ENCODE data around the gene FAM120B.
"Not testable (repeated sequence)": the region's sequence is repeated elsewhere in the genome, so short reads cannot be mapped to it uniquely, and the experiment has no call there.

Gene FAM120B

DNA sequence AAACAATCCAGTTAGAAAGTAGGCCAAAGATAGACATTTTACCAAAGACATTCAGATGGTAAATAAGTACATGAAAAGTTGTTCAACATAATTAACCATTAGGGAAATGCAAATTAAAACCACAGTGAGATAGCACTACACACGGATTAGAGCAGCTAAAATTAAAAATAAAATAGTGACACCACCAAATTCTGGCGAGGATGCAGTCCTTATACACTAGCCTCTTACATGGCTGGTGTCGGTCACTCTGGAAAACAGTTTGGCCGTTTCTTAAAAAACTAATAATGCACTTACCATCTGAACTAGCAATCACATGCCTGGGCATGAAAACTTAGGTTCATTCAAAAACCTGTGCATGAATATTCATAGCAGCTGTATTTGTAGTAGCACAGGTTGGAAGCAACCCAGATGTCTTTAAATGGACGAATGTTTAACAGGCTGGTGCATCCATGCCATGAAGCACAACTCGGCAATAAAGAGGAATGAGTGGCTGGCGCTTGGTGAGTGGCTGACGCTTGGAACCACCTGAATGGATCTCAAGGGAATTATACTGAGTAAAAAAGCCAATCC, 77.0 kb downstream of the FAM120B start:
- no peak for DNase-seq (ENCODE audit: low spot score)

GRCh38 chr6:170385506-170385905, 78.9 kb downstream of the FAM120B start:
- DNase-seq (ENCODE audit: low spot score): no peak

- no peak for DNase-seq (ENCODE audit: low spot score)
Observed at GRCh38 chr6:170388113-170388512, 81.6 kb downstream of the FAM120B start.

GRCh38 chr6:170393033-170393432, 86.5 kb downstream of the FAM120B start:
- DNase-seq (ENCODE audit: low spot score): no peak

DNA sequence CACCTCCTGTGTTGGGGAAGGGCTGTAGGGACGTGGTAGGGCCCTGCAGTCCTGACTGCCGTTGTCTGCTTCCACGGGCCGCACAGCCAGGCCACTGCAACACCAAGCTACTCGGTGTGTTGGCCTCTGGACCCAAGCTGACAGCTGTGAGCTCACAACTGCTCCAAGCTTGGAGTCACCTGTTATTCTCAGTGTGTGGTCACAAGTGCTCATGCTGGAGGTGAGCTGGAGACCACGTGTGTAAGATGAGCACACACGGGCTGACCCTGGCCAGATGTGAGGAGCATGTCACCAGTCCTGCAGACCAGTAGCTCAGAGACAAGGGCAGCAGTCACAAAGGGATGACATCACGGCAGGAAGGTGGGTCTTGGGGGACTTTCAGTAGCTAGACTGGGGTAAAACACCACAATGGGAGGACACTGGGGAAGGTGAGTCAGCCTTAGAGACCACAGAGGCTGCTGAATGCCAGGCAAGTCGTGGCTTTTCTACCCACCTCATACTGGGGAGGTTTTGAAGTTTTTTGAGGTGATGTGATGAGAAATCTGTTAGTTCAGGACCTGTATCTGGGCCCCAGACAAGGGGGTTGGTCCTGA, 87.3 kb downstream of the FAM120B start:
- DNase-seq (ENCODE audit: low spot score): no peak

- DNase-seq (ENCODE audit: low spot score): no peak
Observed at GRCh38 chr6:170394980-170395379, 88.4 kb downstream of the FAM120B start.

DNA sequence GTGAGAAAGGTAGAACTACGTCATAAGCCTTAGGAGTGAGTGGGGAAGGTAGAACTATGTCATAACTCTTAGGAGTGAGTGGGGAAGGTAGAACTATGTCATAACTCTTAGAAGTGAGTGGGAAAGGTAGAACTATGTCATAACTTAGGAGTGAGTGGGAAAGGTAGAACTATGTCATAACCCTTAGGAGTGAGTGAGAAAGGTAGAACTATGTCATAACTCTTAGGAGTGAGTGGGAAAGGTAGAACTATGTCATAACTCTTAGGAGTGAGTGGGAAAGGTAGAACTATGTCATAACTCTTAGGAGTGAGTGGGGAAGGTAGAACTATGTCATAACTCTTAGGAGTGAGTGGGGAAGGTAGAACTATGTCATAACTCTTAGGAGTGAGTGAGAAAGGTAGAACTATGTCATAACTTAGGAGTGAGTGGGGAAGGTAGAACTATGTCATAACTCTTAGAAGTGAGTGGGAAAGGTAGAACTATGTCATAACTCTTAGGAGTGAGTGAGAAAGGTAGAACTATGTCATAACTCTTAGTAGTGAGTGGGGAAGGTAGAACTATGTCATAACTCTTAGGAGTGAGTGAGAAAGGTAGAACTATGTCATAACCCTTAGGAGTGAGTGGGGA, 92.3 kb downstream of the FAM120B start:
- not testable (repeated sequence) for DNase-seq (ENCODE audit: low spot score)

GRCh38 chr6:170399955-170400558, 93.5 kb downstream of the FAM120B start:
- not testable (repeated sequence) for DNase-seq (ENCODE audit: low spot score)

- no peak for DNase-seq (ENCODE audit: low spot score)
Observed at GRCh38 chr6:170402318-170403040, 95.9 kb downstream of the FAM120B start.

GRCh38 chr6:170403451-170403850, 96.9 kb downstream of the FAM120B start:
- peak; percentile 74 for DNase-seq (ENCODE audit: low spot score)

DNA sequence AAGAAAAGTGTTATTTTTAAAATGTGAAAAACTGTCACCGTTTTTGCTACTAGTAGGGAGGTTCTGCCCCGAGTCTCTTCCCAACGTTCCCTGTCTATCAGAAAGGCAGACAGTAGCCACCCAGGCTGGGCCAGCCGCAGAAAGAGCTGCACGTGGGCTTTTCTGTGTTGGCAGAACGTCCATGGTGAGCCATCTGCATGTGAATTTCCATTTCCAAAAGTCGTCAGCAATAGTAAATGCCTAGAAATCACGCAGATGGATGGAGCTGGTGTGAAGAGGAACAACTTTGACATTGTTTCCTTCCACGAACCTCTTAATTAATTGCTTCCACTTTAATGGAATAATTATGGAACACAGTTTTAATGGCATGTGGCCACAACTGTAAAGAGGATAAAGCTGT, 97.5 kb downstream of the FAM120B start:
- no peak for DNase-seq (ENCODE audit: low spot score)

GRCh38 chr6:170404697-170405096, 98.1 kb downstream of the FAM120B start:
- no peak for DNase-seq (ENCODE audit: low spot score)

DNA sequence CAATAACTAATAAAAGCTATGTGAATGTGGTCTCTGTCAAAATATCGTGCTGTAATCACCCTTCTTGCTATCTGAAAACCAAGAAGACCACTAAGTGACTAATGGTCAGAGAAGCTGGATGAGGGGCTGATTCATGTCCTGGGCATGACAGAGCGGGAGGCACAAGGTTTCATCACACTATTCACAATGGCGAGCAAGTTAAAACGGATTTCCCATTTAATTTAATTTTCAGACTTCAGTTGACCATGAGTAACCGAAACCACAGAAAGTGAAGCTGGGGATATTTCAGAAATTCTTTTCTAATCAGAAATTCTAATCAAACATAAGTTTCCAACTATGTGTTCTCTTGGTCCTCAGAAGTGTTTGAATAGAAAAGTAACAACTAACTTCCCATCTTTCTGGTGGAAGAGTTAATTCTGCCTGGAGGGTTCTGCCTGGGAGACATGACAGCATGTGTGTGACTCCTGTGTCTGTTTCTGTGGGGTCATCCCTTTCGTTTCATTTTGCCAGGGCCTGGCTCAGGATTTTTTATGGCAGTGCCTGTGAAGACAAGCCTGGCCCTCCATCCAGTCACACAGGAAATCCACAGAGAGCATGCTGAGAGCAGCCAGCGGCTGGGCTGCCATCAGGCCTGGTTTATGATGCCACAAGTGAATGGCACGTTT, 98.9 kb downstream of the FAM120B start:
- no peak for DNase-seq (ENCODE audit: low spot score)

DNA sequence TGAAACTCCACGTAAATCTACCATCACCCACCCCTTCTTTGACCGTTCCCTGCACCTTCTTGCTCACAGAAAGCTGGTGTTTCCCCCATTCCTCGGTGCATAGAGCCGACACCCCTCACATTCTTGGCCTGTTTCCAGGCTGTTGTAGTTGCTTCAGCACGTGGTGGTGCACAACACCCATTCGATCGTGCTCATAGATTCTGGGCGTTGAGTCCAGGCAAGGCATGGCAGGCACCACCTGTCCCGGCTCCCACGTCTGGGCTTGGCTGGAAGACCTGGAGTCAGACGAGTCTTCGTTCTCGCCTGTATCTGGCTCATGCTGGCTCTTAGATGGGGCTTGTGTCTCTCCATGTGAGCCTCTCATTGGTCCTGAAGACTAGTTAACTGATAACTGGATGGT, 100.6 kb downstream of the FAM120B start:
- DNase-seq (ENCODE audit: low spot score): no peak

DNA sequence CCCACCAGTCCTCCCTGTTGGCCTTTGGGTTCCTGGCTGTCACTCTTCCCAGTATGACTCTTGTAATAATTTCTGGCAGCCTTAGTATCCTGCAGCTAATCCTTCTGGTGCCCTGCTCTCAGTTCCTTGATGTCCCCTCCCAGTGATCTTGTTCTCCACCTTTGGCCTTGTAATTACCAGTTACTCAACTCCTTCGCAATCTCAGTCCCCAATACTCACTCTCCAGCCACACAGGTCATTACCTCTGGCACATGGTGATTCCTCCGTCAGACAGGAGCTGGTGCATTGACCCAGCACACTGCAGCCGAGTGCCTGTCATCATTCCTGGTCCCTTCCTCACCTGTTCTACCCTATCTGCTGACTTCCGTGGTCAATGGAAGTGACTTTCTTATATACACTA, 101.4 kb downstream of the FAM120B start:
- no peak for DNase-seq (ENCODE audit: low spot score)

- DNase-seq (ENCODE audit: low spot score): not testable (repeated sequence)
Observed at GRCh38 chr6:170409746-170410145, 103.2 kb downstream of the FAM120B start.

DNA sequence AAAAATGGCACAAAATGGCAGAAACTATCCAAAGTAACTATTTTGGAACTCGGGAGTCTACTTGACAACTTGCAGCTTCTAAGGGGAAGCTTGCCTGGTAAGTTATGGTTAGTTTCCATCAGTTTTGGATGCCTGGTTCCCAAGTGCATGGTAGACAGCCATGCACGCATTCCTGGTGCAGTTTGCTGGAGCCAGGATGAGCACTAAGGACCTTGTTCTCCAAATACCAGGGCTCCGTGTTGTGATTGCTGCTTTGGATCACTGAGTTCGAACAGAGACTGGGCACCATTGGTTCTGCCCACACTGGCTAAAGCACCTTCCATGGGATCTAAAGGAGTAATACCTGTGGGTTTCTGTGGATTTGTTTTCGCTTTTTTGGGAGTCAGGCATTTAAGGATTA, 103.7 kb downstream of the FAM120B start:
- DNase-seq (ENCODE audit: low spot score): no peak

DNA sequence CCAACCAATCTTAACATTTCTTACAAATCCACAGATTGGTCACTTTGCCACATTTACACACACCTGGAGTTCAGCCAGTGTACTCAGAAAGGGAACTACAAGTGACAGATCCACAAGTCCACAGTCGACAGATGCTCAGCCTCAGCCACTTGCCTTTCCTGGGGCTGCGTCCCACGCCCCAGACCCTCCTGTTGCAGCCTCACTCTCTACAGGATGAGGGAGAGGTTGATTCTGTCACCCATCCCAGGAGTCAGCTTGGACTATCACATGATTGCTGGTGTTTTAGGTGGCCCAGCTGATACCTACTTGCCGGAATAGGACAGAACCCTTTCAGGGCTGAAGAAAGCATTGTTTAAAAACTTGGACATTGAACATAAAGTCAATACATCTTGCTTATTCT, 108.8 kb downstream of the FAM120B start:
- DNase-seq (ENCODE audit: low spot score): no peak

GRCh38 chr6:170416303-170416702, 109.7 kb downstream of the FAM120B start:
- DNase-seq (ENCODE audit: low spot score): no peak

GRCh38 chr6:170416959-170417606, 110.5 kb downstream of the FAM120B start:
- DNase-seq (ENCODE audit: low spot score): no peak

- DNase-seq (ENCODE audit: low spot score): no peak
Observed at GRCh38 chr6:170417881-170418280, 111.3 kb downstream of the FAM120B start.

DNA sequence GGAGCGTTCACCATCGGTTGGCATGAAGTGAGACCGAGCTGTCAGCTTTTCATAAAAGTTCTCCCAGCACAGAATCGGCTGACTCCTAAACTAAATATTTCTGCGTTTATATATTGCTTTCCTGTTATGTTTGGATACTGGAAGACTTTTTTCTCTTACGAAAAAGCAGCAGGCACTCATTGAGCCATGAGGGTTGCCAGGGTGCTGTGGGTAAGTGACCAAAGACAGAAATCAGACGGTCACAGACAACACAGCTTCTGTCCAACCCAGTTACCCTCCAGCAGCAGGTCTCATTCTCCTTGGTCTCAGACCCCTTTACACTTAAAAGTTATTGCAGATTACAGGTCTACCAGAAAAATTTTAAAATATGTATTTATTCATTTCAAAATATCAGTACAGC, 113.7 kb downstream of the FAM120B start:
- DNase-seq (ENCODE audit: low spot score): no peak

Measured in iPS-NIHi11 (cell line).